Measurements from ENCODE around the gene LYG2.
"Not testable (repeated sequence)": the region's sequence is repeated elsewhere in the genome, so short reads cannot be mapped to it uniquely, and the experiment has no call there.

LYG2 gene

GRCh38 chr2:99200076-99200800 lies 55.2 kb downstream of the LYG2 start:
- FAIRE-seq (no peak), DNase-seq (ENCODE audit: insufficient read length, low spot score) (no peak)
- no peak for TF ChIP-seq CTCF (IDR thresholded peaks at IDR 0.05; ENCODE audit: insufficient read depth, missing control alignments)

- no peak for TF ChIP-seq CTCF (IDR thresholded peaks at IDR 0.05; ENCODE audit: insufficient read depth, missing control alignments)
- no peak for DNase-seq (ENCODE audit: insufficient read length, low spot score)
- no peak for FAIRE-seq
Observed at GRCh38 chr2:99198103-99198841, 57.2 kb downstream of the LYG2 start.

GRCh38 chr2:99192364-99192763 lies 63.1 kb downstream of the LYG2 start:
- not testable (repeated sequence) for FAIRE-seq; DNase-seq (ENCODE audit: insufficient read length, low spot score)
